GM23248 (cell line): ENCODE measurements around the gene INTS7. TPM values are rescaled to one million over a fixed set of nuclear protein-coding genes. Genes with fewer than 3 reads are reported as not detected.

Experiments used
- DNase-seq: peaks from one replicate; pipeline ENCODE4 v3.0.0-alpha.2; 2015
- H2AFZ ChIP-seq: fragments of 200-600 bp; sonication (generic); 2 replicates; pipeline ENCODE4 v1.6.1; 2016; ENCODE audit warnings: antibody characterized with exemption
- H3F3A ChIP-seq: fragments of 200-600 bp; sonication (generic); 2 replicates; pipeline ENCODE4 v1.6.1; 2016; ENCODE audit warnings: mild to moderate bottlenecking, antibody characterized with exemption, mixed run types; ENCODE audit not compliant: insufficient read depth
- H3K27ac ChIP-seq: fragments of 200-600 bp; sonication (generic); 2 replicates; pipeline ENCODE4 v1.5.1; 2016; ENCODE audit warnings: mild to moderate bottlenecking
- H3K27me3 ChIP-seq: fragments of 200-600 bp; sonication (generic); replicated peaks from 2 replicates; pipeline ENCODE4 v1.6.1; 2016; ENCODE audit warnings: mild to moderate bottlenecking; ENCODE audit not compliant: insufficient read depth
- H3K36me3 ChIP-seq: fragments of 200-600 bp; sonication (generic); 2 replicates; pipeline ENCODE4 v1.6.1; 2016; ENCODE audit warnings: low read depth, mild to moderate bottlenecking
- H3K4me1 ChIP-seq: fragments of 200-600 bp; sonication (generic); 2 replicates; pipeline ENCODE4 v1.6.1; 2016; ENCODE audit warnings: mild to moderate bottlenecking; ENCODE audit not compliant: insufficient read depth
- H3K4me2 ChIP-seq: fragments of 200-600 bp; sonication (generic); one replicate; pipeline ENCODE4 v1.6.1; 2016; ENCODE audit warnings: mild to moderate bottlenecking; ENCODE audit not compliant: unreplicated experiment
- H3K4me3 ChIP-seq: fragments of 200-600 bp; sonication (generic); 2 replicates; pipeline ENCODE4 v1.5.1; 2016; ENCODE audit warnings: mild to moderate bottlenecking
- H3K79me2 ChIP-seq: fragments of 200-600 bp; sonication (generic); 2 replicates; pipeline ENCODE4 v1.6.1; 2016; ENCODE audit warnings: mild to moderate bottlenecking; ENCODE audit not compliant: insufficient read depth
- H3K9ac ChIP-seq: fragments of 200-600 bp; sonication (generic); 2 replicates; pipeline ENCODE4 v1.6.1; 2016; ENCODE audit warnings: mild to moderate bottlenecking
- H3K9me2 ChIP-seq: fragments of 200-600 bp; sonication (generic); 2 replicates; pipeline ENCODE4 v1.6.1; 2016; ENCODE audit warnings: mixed run types, mild to moderate bottlenecking, moderate library complexity; ENCODE audit not compliant: insufficient read depth
- H3K9me3 ChIP-seq: fragments of 200-600 bp; sonication (generic); one replicate; pipeline ENCODE4 v1.6.1; 2017; ENCODE audit warnings: low read depth
- H4K20me1 ChIP-seq: fragments of 200-600 bp; sonication (generic); 2 replicates; pipeline ENCODE4 v1.6.0; 2016; ENCODE audit not compliant: insufficient read depth
- EZH2 ChIP-seq: fragments of 200-600 bp; sonication (generic); IDR thresholded peaks from 2 replicates; pipeline ENCODE4 v1.6.1; 2018; ENCODE audit warnings: antibody characterized with exemption, mild to moderate bottlenecking; ENCODE audit not compliant: insufficient read depth, poor library complexity, severe bottlenecking
- EZH2phosphoT487 ChIP-seq: fragments of 200-600 bp; sonication (generic); IDR thresholded peaks from 2 replicates; pipeline ENCODE4 v1.6.1; 2018; ENCODE audit warnings: antibody characterized with exemption, moderate library complexity, mild to moderate bottlenecking, low read depth; ENCODE audit not compliant: insufficient read depth
- WGBS, 2 experiments: methylation state at CpG; one replicate each; pipeline ENCODE4 v1.1.6; 2015 to 2017; ENCODE audit warnings: low lambda C conversion rate in 2 of 2, low coverage in 1 of 2; ENCODE audit errors: missing lambda C conversion rate in 2 of 2; 5-methylcytosine and 5-hydroxymethylcytosine counted together
- in situ Hi-C: fragments of 300-500 bp; cut with MboI; formaldehyde crosslinking; loops from 2 replicates; pipeline ENCODE4 v1.15.0; 2020
- polyA plus RNA-seq: library from polyadenylated mRNA; unstranded; fragments of >200 nt; fragmentation: Nextera tagmentation; extraction: Ambion mirVana; gene quantifications from 2 replicates; pipeline ENCODE4 v1.2.1, GENCODE V29; 2016
- total RNA-seq: library from RNA; depleted of rRNA; stranded (reverse); fragments of >200 nt; shearing (Covaris generic); gene quantifications from 2 replicates; pipeline ENCODE4 v1.2.3, GENCODE V29; 2014

Gene INTS7
- total and polyA plus RNA-seq, 2 experiments from 2014 or later, result 9.8 to 12.1 TPM

GRCh38 chr1:212077028-212077427 lies 41.7 kb upstream of the INTS7 start:
- no peaks in the 10 kb centered on the region for H3K36me3 ChIP-seq
- in situ Hi-C loops, result loop anchor here (25.0 kb wide), 1 partner anchor 910 kb away; no protein-coding TSS in a partner anchor

GRCh38 chr1:212074856-212075255 lies 39.5 kb upstream of the INTS7 start:
- Histone ChIP-seq H3K79me2 (no peaks in the 10 kb centered on the region), H3K4me1 (no peaks in the 10 kb centered on the region), H3K9me2 (no peaks in the 10 kb centered on the region), H3K27me3 (no peaks in the 10 kb centered on the region), H3K36me3 (no peaks in the 10 kb centered on the region), H3K4me3 (no peak overlapping the region), H3K27ac (no peak overlapping the region), H3K9me3 (no peaks in the 10 kb centered on the region), H3K4me2 (no peak overlapping the region), H2AFZ (peak overlapping the region; percentile 27; the same call in 1 of the 2 replicates), H3K9ac (no peak overlapping the region), H3F3A (no peaks in the 10 kb centered on the region), H4K20me1 (no peaks in the 10 kb centered on the region)
- in situ Hi-C loops, result loop anchor here (5.0 to 25.0 kb wide), 2 partner anchors 297 to 912 kb away; no protein-coding TSS in a partner anchor
- no peak for DNase-seq
- TF ChIP-seq EZH2, result no peak
- TF ChIP-seq EZH2phosphoT487, result no peak
- WGBS, 2 experiments, result 56 to 71% methylated on average over 3 of the region's 3 CpGs

More at GRCh38 chr1:212077028-212077427, 41.7 kb upstream of the INTS7 start:
- Histone ChIP-seq H3K27me3 (no peaks in the 10 kb centered on the region), H4K20me1 (no peaks in the 10 kb centered on the region), H3K27ac (no peak overlapping the region), H3K4me1 (no peaks in the 10 kb centered on the region), H3K9me2 (no peaks in the 10 kb centered on the region), H3K4me3 (no peak overlapping the region), H3F3A (no peaks in the 10 kb centered on the region), H3K4me2 (no peak overlapping the region), H3K9ac (no peak overlapping the region), H2AFZ (no peak overlapping the region), H3K9me3 (no peaks in the 10 kb centered on the region), H3K79me2 (no peaks in the 10 kb centered on the region)
- 64 to 65% methylated on average over 2 of the region's 2 CpGs for WGBS, 2 experiments
- DNase-seq, result peak; percentile 14
- TF ChIP-seq EZH2phosphoT487 (no peak), EZH2 (no peak)

GRCh38 chr1:212074313-212074712 lies 39.0 kb upstream of the INTS7 start:
- no peak overlapping the region for H3K4me3 ChIP-seq
- H3K4me2 ChIP-seq, result no peak overlapping the region
- H3K27me3 ChIP-seq, result no peaks in the 10 kb centered on the region
- H3K27ac ChIP-seq, result no peak overlapping the region
- H3K4me1 ChIP-seq, result no peaks in the 10 kb centered on the region
- TF ChIP-seq EZH2phosphoT487, result no peak
- TF ChIP-seq EZH2, result no peak
- in situ Hi-C loops, result loop anchor here (5.0 kb wide), 1 partner anchor 298 kb away; no protein-coding TSS in a partner anchor
- no peaks in the 10 kb centered on the region for H3K79me2 ChIP-seq
- no peaks in the 10 kb centered on the region for H3K9me3 ChIP-seq
- H3K9me2 ChIP-seq, result no peaks in the 10 kb centered on the region
- H4K20me1 ChIP-seq, result no peaks in the 10 kb centered on the region
- no peaks in the 10 kb centered on the region for H3F3A ChIP-seq
- no peaks in the 10 kb centered on the region for H3K36me3 ChIP-seq
- no peak overlapping the region for H2AFZ ChIP-seq
- no peak for DNase-seq
- WGBS, 2 experiments, result 96 to 98% methylated on average over 3 of the region's 3 CpGs
- no peak overlapping the region for H3K9ac ChIP-seq

GRCh38 chr1:212073490-212073889 lies 38.1 kb upstream of the INTS7 start:
- Histone ChIP-seq H3K9me3 (no peaks in the 10 kb centered on the region), H3K27ac (no peak overlapping the region), H3K9ac (no peak overlapping the region), H3K4me1 (no peaks in the 10 kb centered on the region), H3K4me2 (no peak overlapping the region), H3K36me3 (no peaks in the 10 kb centered on the region), H2AFZ (no peak overlapping the region), H3K9me2 (no peaks in the 10 kb centered on the region), H3K27me3 (no peaks in the 10 kb centered on the region), H4K20me1 (no peaks in the 10 kb centered on the region), H3K4me3 (no peak overlapping the region), H3K79me2 (no peaks in the 10 kb centered on the region), H3F3A (no peaks in the 10 kb centered on the region)
- no peak for TF ChIP-seq EZH2
- no peak for TF ChIP-seq EZH2phosphoT487
- in situ Hi-C loops, result loop anchor here (5.0 kb wide), 1 partner anchor 299 kb away; no protein-coding TSS in a partner anchor
- WGBS, 2 experiments, result 97% methylated on average over 1 of the region's 1 CpG
- peak; percentile 10 for DNase-seq

- H3K27me3 ChIP-seq, result no peaks in the 10 kb centered on the region
- no peaks in the 10 kb centered on the region for H3K36me3 ChIP-seq
- no peak for DNase-seq
- no peaks in the 10 kb centered on the region for H3F3A ChIP-seq
- no peaks in the 10 kb centered on the region for H3K79me2 ChIP-seq
- no peaks in the 10 kb centered on the region for H3K9me2 ChIP-seq
- no peak overlapping the region for H3K4me3 ChIP-seq
- H3K27ac ChIP-seq, result no peak overlapping the region
- in situ Hi-C loops, result loop anchor here (5.0 kb wide), 1 partner anchor 300 kb away; no protein-coding TSS in a partner anchor
- no peak overlapping the region for H3K9ac ChIP-seq
- no peaks in the 10 kb centered on the region for H3K9me3 ChIP-seq
- no peak overlapping the region for H2AFZ ChIP-seq
- 92 to 100% methylated on average over 1 of the region's 1 CpG for WGBS, 2 experiments
- TF ChIP-seq EZH2phosphoT487 (no peak), EZH2 (no peak)
- no peaks in the 10 kb centered on the region for H3K4me1 ChIP-seq
- no peaks in the 10 kb centered on the region for H4K20me1 ChIP-seq
- H3K4me2 ChIP-seq, result no peak overlapping the region
These were observed 36.7 kb upstream of the INTS7 start for GRCh38 chr1:212072047-212072446.
